ENCODE data around the gene RAX.

DNA sequence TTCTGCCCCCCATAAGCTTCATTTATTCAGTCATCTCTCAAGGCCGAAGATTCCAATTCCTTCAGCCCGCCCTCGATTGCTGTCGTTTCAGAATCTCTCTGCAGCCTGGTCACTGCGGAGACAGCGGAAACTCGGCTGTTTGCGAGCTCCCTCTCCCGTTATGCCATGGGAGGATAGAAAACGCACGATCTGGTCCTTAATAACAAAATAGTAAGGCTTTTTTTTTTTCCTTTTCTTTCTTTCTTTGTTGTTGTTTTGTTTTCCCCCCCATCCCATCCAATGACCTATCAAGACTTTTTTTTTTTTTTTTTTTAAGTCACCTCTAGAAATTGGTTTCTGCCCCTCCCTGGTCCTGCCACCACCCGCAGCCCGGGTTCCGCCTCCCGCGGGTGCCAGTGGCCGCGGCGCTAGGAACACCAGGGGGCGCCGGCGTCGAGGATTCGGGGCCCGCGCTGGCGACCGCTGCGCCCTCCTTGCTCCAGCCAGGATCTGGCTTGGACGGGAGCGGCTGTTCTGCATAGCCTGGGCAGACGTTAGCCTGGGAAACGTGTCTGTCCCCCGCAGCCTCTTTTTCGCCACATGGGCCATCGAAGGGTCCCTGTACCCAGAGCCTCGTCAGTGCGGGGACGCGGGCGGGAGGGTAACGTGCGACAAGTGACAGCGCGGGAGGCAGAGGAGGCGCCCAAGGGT is 35.1 kb upstream of the RAX start:
- TF ChIP-seq, protein P1, sequence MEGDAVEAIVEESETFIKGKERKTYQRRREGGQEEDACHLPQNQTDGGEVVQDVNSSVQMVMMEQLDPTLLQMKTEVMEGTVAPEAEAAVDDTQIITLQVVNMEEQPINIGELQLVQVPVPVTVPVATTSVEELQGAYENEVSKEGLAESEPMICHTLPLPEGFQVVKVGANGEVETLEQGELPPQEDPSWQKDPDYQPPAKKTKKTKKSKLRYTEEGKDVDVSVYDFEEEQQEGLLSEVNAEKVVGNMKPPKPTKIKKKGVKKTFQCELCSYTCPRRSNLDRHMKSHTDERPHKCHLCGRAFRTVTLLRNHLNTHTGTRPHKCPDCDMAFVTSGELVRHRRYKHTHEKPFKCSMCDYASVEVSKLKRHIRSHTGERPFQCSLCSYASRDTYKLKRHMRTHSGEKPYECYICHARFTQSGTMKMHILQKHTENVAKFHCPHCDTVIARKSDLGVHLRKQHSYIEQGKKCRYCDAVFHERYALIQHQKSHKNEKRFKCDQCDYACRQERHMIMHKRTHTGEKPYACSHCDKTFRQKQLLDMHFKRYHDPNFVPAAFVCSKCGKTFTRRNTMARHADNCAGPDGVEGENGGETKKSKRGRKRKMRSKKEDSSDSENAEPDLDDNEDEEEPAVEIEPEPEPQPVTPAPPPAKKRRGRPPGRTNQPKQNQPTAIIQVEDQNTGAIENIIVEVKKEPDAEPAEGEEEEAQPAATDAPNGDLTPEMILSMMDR (IDR thresholded peaks at IDR 0.05), result peak in 5 of 6 experiments; percentile 44 to 76 (median 70)
- TF ChIP-seq POLR2A (IDR thresholded peaks at IDR 0.05), result no peak

Data from Peyer's patch (tissue), 4 donors.